ENCODE measurements around the gene ZDHHC8. TPM values are rescaled to one million over a fixed set of nuclear protein-coding genes. Genes with fewer than 3 reads are reported as not detected.

The ZDHHC8 gene
- total and polyA plus RNA-seq, 2 experiments from 2014 or later = 9.6 to 72.7 TPM

- Histone ChIP-seq H3K27ac (no peak overlapping the region), H3K4me2 (no peak overlapping the region), H4K20me1 (ENCODE audit: insufficient read depth, poor library complexity, severe bottlenecking) (no peaks in the 10 kb centered on the region), H3K4me1 (ENCODE audit: insufficient read depth) (peaks cover 2% of the 10 kb centered on the region), H3K79me2 (no peaks in the 10 kb centered on the region), H3K4me3 (no peak overlapping the region), H3K9me3 (ENCODE audit: low read depth) (no peaks in the 10 kb centered on the region), H3K36me3 (replicated peaks; ENCODE audit: insufficient read depth, low read depth) (no peaks in the 10 kb centered on the region), H3K9me2 (replicated peaks; ENCODE audit: insufficient read depth) (no peaks in the 10 kb centered on the region), H2AFZ (no peak overlapping the region), H3K27me3 (no peaks in the 10 kb centered on the region)
- TF ChIP-seq CTCF (IDR thresholded peaks at IDR 0.05; ENCODE audit: poor library complexity) (no peak), EZH2 (IDR thresholded peaks at IDR 0.05; ENCODE audit: borderline replicate concordance) (no peak), EZH2phosphoT487 (IDR thresholded peaks at IDR 0.05; ENCODE audit: low read depth, severe bottlenecking, unreplicated experiment) (no peak)
- DNase-seq (ENCODE audit: low spot score) = no peak
- WGBS (ENCODE audit: low lambda C conversion rate, missing lambda C conversion rate) = 89% methylated on average over 17 of the region's 17 CpGs
Measured at GRCh38 chr22:20193761-20194494, 62.3 kb downstream of the ZDHHC8 start.

- Histone ChIP-seq H2AFZ (no peak overlapping the region), H3K27ac (no peak overlapping the region), H3K36me3 (replicated peaks; ENCODE audit: insufficient read depth, low read depth) (no peaks in the 10 kb centered on the region), H3K9me2 (replicated peaks; ENCODE audit: insufficient read depth) (no peaks in the 10 kb centered on the region), H3K4me2 (no peak overlapping the region), H3K27me3 (no peaks in the 10 kb centered on the region), H3K4me3 (no peak overlapping the region), H4K20me1 (ENCODE audit: insufficient read depth, poor library complexity, severe bottlenecking) (no peaks in the 10 kb centered on the region), H3K79me2 (no peaks in the 10 kb centered on the region), H3K4me1 (ENCODE audit: insufficient read depth) (peaks cover 4% of the 10 kb centered on the region), H3K9me3 (ENCODE audit: low read depth) (no peaks in the 10 kb centered on the region)
- no peak for TF ChIP-seq CTCF (IDR thresholded peaks at IDR 0.05; ENCODE audit: poor library complexity)
- TF ChIP-seq EZH2phosphoT487 (IDR thresholded peaks at IDR 0.05; ENCODE audit: low read depth, severe bottlenecking, unreplicated experiment) = no peak
- TF ChIP-seq EZH2 (IDR thresholded peaks at IDR 0.05; ENCODE audit: borderline replicate concordance) = no peak
- no peak for DNase-seq (ENCODE audit: low spot score)
- 83% methylated on average over 11 of the region's 15 CpGs for WGBS (ENCODE audit: low lambda C conversion rate, missing lambda C conversion rate)
Measured at GRCh38 chr22:20194681-20195593, 63.3 kb downstream of the ZDHHC8 start.

GRCh38 chr22:20196094-20196842, 64.7 kb downstream of the ZDHHC8 start:
- no peak overlapping the region for H3K4me2 ChIP-seq
- no peak overlapping the region for H2AFZ ChIP-seq
- DNase-seq (ENCODE audit: low spot score) = no peak
- H3K4me1 ChIP-seq (ENCODE audit: insufficient read depth) = peaks cover 4% of the 10 kb centered on the region
- H3K9me3 ChIP-seq (ENCODE audit: low read depth) = no peaks in the 10 kb centered on the region
- H3K27me3 ChIP-seq = no peaks in the 10 kb centered on the region
- H4K20me1 ChIP-seq (ENCODE audit: insufficient read depth, poor library complexity, severe bottlenecking) = no peaks in the 10 kb centered on the region
- no peak for TF ChIP-seq EZH2phosphoT487 (IDR thresholded peaks at IDR 0.05; ENCODE audit: low read depth, severe bottlenecking, unreplicated experiment)
- H3K36me3 ChIP-seq (replicated peaks; ENCODE audit: insufficient read depth, low read depth) = no peaks in the 10 kb centered on the region
- H3K4me3 ChIP-seq = no peak overlapping the region
- H3K27ac ChIP-seq = no peak overlapping the region
- no peaks in the 10 kb centered on the region for H3K79me2 ChIP-seq
- no peaks in the 10 kb centered on the region for H3K9me2 ChIP-seq (replicated peaks; ENCODE audit: insufficient read depth)
- 81% methylated on average over 19 of the region's 19 CpGs for WGBS (ENCODE audit: low lambda C conversion rate, missing lambda C conversion rate)

MicroRNAs within 50 kb of the gene (microRNA counts, 767-probe panel; counts per million panel counts)
- microRNA hsa-miR-1306-3p = not detected

Small RNA genes within 50 kb of the gene (microRNA-seq; reads per million reads assigned to microRNA genes)
- gene MIR6816 = not detected

Small RNA genes within 50 kb of the gene (small RNA-seq; reads per million reads assigned to genes)
- not detected for gene MIR6816
- not detected for gene RF00599

Other genes with a start within 250 kb of the ZDHHC8 start
- gene COMT, start 190.0 kb upstream of the ZDHHC8 start, total RNA-seq = 74.5 and 78.2 TPM in 2 replicates
- 129 and 153 TPM in 2 replicates for gene COMT, start 190.0 kb upstream of the ZDHHC8 start, polyA plus RNA-seq
- gene TXNRD2, start 190.0 kb upstream of the ZDHHC8 start, total RNA-seq = 0.60 TPM in 1 of 2 replicates, not detected in the other
- 1.6 and 2.1 TPM in 2 replicates for gene TXNRD2, start 190.0 kb upstream of the ZDHHC8 start, polyA plus RNA-seq
- gene ARVCF, start 115.0 kb upstream of the ZDHHC8 start, total RNA-seq = 21.6 and 32.5 TPM in 2 replicates
- 23.8 and 25.8 TPM in 2 replicates for gene ARVCF, start 115.0 kb upstream of the ZDHHC8 start, polyA plus RNA-seq
- 21.4 and 26.2 TPM in 2 replicates for gene TANGO2, start 110.7 kb upstream of the ZDHHC8 start, total RNA-seq
- 20.8 and 24.4 TPM in 2 replicates for gene TANGO2, start 110.7 kb upstream of the ZDHHC8 start, polyA plus RNA-seq
- gene DGCR8, start 51.6 kb upstream of the ZDHHC8 start, total RNA-seq = 18.3 and 22.0 TPM in 2 replicates
- gene DGCR8, start 51.6 kb upstream of the ZDHHC8 start, polyA plus RNA-seq = 10.8 and 12.2 TPM in 2 replicates
- 223 and 227 TPM in 2 replicates for gene RANBP1, start 15.7 kb upstream of the ZDHHC8 start, total RNA-seq
- 189 and 192 TPM in 2 replicates for gene RANBP1, start 15.7 kb upstream of the ZDHHC8 start, polyA plus RNA-seq
- gene TRMT2A, start 14.6 kb upstream of the ZDHHC8 start, total RNA-seq = 34.4 and 50.2 TPM in 2 replicates
- 65.1 and 78.7 TPM in 2 replicates for gene TRMT2A, start 14.6 kb upstream of the ZDHHC8 start, polyA plus RNA-seq
- not detected in 2 replicates for gene CCDC188, start 19.3 kb downstream of the ZDHHC8 start, total RNA-seq
- not detected in 2 replicates for gene CCDC188, start 19.3 kb downstream of the ZDHHC8 start, polyA plus RNA-seq
- gene RTN4R, start 136.5 kb downstream of the ZDHHC8 start, total RNA-seq = 7.9 and 12.8 TPM in 2 replicates
- 16.9 and 18.9 TPM in 2 replicates for gene RTN4R, start 136.5 kb downstream of the ZDHHC8 start, polyA plus RNA-seq
- 49.8 and 55.1 TPM in 2 replicates for gene DGCR6L, start 188.3 kb downstream of the ZDHHC8 start, total RNA-seq
- gene DGCR6L, start 188.3 kb downstream of the ZDHHC8 start, polyA plus RNA-seq = 93.4 and 99.0 TPM in 2 replicates

All from hepatocyte (in vitro differentiated cells).